ENCODE results near the gene DNLZ.

DNA sequence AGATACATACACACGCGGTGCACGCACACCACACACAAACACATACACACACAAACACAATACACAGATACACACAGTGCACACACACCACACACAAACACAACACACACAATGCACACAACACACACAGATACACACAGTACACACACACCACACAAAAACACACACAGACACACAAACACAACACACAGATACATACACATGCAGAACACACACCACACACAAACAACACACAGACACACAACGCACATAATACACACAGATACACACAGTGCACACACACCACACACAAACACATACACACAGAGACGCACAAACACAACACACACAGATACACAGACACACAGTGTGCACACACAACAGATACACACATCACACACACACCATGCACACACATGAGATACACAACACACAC, 53.7 kb downstream of the DNLZ start:
- TF ChIP-seq ZNF274 (IDR thresholded peaks at IDR 0.05; ENCODE audit: low read depth, low read length), result no peak
- TF ChIP-seq YY1 (IDR thresholded peaks at IDR 0.05; ENCODE audit: insufficient read depth, insufficient read length), result no peak
- no peak for TF ChIP-seq SUZ12 (IDR thresholded peaks at IDR 0.05; ENCODE audit: extremely low read depth, insufficient read depth, insufficient read length)
